Gastrocnemius medialis (tissue), 4 donors: Measurements from ENCODE around the gene OR4F15. TPM values are rescaled to one million over a fixed set of nuclear protein-coding genes. Genes with fewer than 3 reads are reported as not detected.

Source experiments
- ATAC-seq, 2 donors: fragments of 150-250 bp; one replicate each; pipeline ENCODE4 v1.9.1; 2016
- DNase-seq, 2 donors: peaks; one replicate each; pipeline ENCODE4 v3.0.0-alpha.2; 2019
- H3K27ac ChIP-seq, 4 donors: fragments of 200-600 bp; sonication (generic); 1 replicate in 1 of 4; 2 replicates in 3 of 4; pipeline ENCODE4 v1.5.1; 2016 to 2018; ENCODE audit warnings: mild to moderate bottlenecking in 2 of 4, moderate library complexity in 1 of 4
- H3K27me3 ChIP-seq, 3 donors: fragments of 200-600 bp; sonication (generic) in 2 of 3; 1 replicate in 1 of 3; 2 replicates in 2 of 3; pipeline versions ENCODE4 v1.5.1 to v1.6.0; 2016 to 2019; ENCODE audit warnings: mild to moderate bottlenecking in 1 of 3, moderate library complexity in 1 of 3
- H3K36me3 ChIP-seq, 2 donors: fragments of 200-600 bp; sonication (generic) in 1 of 2; one replicate each; pipeline ENCODE4 v1.5.1; 2017 to 2018
- H3K4me1 ChIP-seq, 2 donors: fragments of 200-600 bp; sonication (generic) in 1 of 2; one replicate each; pipeline ENCODE4 v1.5.1; 2016 to 2017; ENCODE audit warnings: mild to moderate bottlenecking in 2 of 2
- H3K4me3 ChIP-seq, 4 donors: fragments of 200-600 bp; sonication (generic) in 3 of 4; 1 replicate in 1 of 4; 2 replicates in 3 of 4; pipeline ENCODE4 v1.5.1; 2016 to 2019; ENCODE audit warnings: mild to moderate bottlenecking in 2 of 4
- H3K9me3 ChIP-seq, 3 donors: fragments of 200-600 bp; sonication (generic) in 2 of 3; 1 replicate in 1 of 3; 2 replicates in 2 of 3; pipeline ENCODE4 v1.5.1; 2016 to 2019
- CTCF ChIP-seq, 5 experiments: fragments of 450-650 bp in 3 of 5; fragments of 200-600 bp in 2 of 5; sonication (generic) in 2 of 5; IDR thresholded peaks in 4 of 5; conservative IDR thresholded peaks in 1 of 5; 1 replicate in 4 of 5; 2 replicates in 1 of 5; pipeline ENCODE4 v1.5.1; 2016 to 2019; ENCODE audit warnings: antibody characterized with exemption in 5 of 5, mild to moderate bottlenecking in 3 of 5, moderate library complexity in 3 of 5
- POLR2A ChIP-seq, 2 donors: fragments of 450-650 bp; IDR thresholded peaks; one replicate each; pipeline ENCODE4 v1.6.1; 2017; ENCODE audit warnings: antibody characterized with exemption in 2 of 2, mild to moderate bottlenecking in 2 of 2, moderate library complexity in 2 of 2
- in situ Hi-C, 4 donors: fragments of 200-750 bp; cut with MboI; loops; one replicate each; pipeline versions ENCODE4 v1.15.0 to v1.8.0; 2017; ENCODE audit warnings: low sequenced_read_pairs in 4 of 4
- intact Hi-C: fragments of 100-400 bp; cut with DNase I; formaldehyde crosslinking; loops from one replicate; pipeline ENCODE4 v1.15.1; 2023; ENCODE audit warnings: low total_unique reads
- total RNA-seq, 4 donors: library from RNA; depleted of rRNA; stranded (reverse); fragments of >200 nt; gene quantifications; one replicate each; pipeline versions ENCODE4 v1.1.0 to v1.2.3, GENCODE V29; 2016

Gene OR4F15
- total RNA-seq, 4 donors from 2014 or later = not detected

DNA sequence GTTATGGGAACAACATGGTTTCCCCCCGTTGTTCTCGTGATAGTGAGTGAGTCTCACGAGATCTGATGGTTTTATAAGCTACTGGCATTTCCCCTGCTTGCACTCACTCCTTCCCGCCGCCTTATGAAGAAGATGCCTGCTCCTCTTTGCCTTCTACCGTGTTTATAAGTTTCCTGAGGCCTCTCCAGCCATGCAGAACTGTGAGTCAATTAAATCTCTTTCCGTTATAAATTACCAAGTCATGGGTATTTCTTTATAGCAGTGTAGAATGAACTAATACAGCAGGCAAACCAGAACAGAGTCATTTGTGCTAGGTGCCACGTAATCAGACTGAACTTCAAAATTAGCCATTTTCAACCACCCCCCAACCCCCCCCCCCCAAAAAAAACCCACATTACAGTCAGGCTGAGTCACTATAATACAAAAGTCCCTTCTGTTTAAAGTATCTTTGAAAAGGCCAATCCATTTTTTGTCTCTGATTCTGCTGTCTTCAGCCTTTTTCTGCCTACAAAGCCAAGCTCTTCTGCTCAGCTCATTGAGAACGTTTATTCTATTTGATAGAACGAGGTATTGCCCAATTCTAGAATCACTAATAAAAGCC lies 4.6 kb upstream of the OR4F15 start:
- no peaks in the 10 kb centered on the region for H3K27me3 ChIP-seq
- in situ Hi-C loops = no loop called here
- no peak overlapping the region for H3K27ac ChIP-seq
- DNase-seq = no peak
- H3K9me3 ChIP-seq = no peaks in the 10 kb centered on the region
- H3K4me1 ChIP-seq = no peaks in the 10 kb centered on the region
- TF ChIP-seq CTCF (IDR thresholded peaks at IDR 0.05 in 4 of 5, conservative IDR thresholded peaks at IDR 0.05 in 1 of 5) (no peak), POLR2A (IDR thresholded peaks at IDR 0.05) (no peak)
- ATAC-seq = no peak
- H3K4me3 ChIP-seq = no peak overlapping the region
- H3K36me3 ChIP-seq = no peaks in the 10 kb centered on the region
- intact Hi-C loops = no loop called here

DNA sequence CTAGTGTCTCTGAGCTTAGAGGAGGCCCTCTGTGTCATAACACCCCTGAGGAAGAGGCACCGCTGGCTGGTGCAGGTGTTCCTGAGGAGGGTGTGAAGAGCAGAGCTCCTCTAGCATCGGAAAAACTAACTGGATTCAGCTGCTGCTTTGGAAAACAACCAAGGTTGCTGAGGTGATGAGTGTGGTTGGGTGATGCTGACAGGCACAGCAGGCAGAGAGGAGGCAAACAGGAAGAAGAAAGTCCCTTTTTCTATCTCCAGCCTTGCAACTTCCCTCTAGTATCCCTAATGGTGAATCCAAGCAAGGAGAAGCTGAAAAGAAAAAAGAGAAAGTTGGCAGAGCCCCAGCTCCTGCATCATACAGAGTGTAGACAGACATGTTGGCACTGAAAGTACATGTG lies 3.8 kb upstream of the OR4F15 start:
- H3K4me1 ChIP-seq = no peaks in the 10 kb centered on the region
- no peak for TF ChIP-seq POLR2A (IDR thresholded peaks at IDR 0.05)
- TF ChIP-seq CTCF (IDR thresholded peaks at IDR 0.05 in 4 of 5, conservative IDR thresholded peaks at IDR 0.05 in 1 of 5) = no peak
- DNase-seq (no peak), ATAC-seq (no peak)
- H3K4me3 ChIP-seq = no peak overlapping the region
- H3K9me3 ChIP-seq = no peaks in the 10 kb centered on the region
- intact Hi-C loops (no loop called here), in situ Hi-C loops (no loop called here)
- no peaks in the 10 kb centered on the region for H3K27me3 ChIP-seq
- H3K36me3 ChIP-seq = no peaks in the 10 kb centered on the region
- H3K27ac ChIP-seq = no peak overlapping the region

DNA sequence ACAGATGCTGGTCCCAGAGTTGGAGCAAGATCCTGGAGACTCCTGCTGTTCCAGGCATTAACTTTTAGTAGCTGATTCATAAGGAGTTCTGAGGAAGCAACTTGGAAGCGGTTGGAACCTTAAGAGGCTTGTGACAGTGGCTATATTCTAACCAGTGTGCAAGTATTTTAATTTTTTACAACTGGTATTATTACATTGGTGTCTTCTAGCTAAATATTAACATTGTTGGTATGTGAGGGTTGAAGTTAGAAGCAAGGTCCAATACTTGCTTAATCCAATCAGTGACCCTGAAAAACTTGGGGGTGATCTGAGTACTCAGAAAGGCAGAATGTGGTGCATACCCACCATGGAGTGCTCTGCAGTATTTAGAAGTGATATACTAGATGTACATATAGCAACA lies 1.5 kb upstream of the OR4F15 start:
- in situ Hi-C loops = no loop called here
- ATAC-seq (no peak), DNase-seq (no peak)
- H3K27ac ChIP-seq = no peak overlapping the region
- intact Hi-C loops = no loop called here
- no peak overlapping the region for H3K4me3 ChIP-seq
- H3K9me3 ChIP-seq = no peaks in the 10 kb centered on the region
- H3K36me3 ChIP-seq = no peaks in the 10 kb centered on the region
- TF ChIP-seq POLR2A (IDR thresholded peaks at IDR 0.05) = no peak
- TF ChIP-seq CTCF (IDR thresholded peaks at IDR 0.05 in 4 of 5, conservative IDR thresholded peaks at IDR 0.05 in 1 of 5) = no peak
- no peaks in the 10 kb centered on the region for H3K4me1 ChIP-seq
- H3K27me3 ChIP-seq = no peaks in the 10 kb centered on the region

DNA sequence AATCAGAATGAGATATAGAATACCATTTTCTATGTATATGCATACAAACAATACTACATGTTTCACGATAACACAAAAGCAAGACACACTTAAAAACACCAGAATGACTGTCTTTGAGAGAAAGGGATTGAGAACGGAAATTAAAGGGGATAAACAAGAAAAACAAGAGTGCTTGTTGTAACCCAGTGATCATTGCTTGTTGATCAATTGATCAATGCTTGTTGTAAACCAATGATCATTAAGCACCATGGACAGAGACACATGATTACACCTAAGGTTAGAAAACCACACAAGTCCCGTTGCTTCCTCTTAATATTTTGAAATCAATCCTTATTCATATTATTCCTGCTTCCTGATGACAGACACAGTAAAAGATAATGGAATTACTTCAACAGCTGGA lies 1.1 kb upstream of the OR4F15 start:
- H3K9me3 ChIP-seq = no peaks in the 10 kb centered on the region
- no peaks in the 10 kb centered on the region for H3K27me3 ChIP-seq
- ATAC-seq = no peak
- DNase-seq = no peak
- H3K36me3 ChIP-seq = no peaks in the 10 kb centered on the region
- no peak overlapping the region for H3K4me3 ChIP-seq
- intact Hi-C loops = no loop called here
- no peak overlapping the region for H3K27ac ChIP-seq
- in situ Hi-C loops = no loop called here
- H3K4me1 ChIP-seq = no peaks in the 10 kb centered on the region
- TF ChIP-seq CTCF (IDR thresholded peaks at IDR 0.05 in 4 of 5, conservative IDR thresholded peaks at IDR 0.05 in 1 of 5) (no peak), POLR2A (IDR thresholded peaks at IDR 0.05) (no peak)
